ENCODE results near the gene PHB1.

PHB1 gene

DNA sequence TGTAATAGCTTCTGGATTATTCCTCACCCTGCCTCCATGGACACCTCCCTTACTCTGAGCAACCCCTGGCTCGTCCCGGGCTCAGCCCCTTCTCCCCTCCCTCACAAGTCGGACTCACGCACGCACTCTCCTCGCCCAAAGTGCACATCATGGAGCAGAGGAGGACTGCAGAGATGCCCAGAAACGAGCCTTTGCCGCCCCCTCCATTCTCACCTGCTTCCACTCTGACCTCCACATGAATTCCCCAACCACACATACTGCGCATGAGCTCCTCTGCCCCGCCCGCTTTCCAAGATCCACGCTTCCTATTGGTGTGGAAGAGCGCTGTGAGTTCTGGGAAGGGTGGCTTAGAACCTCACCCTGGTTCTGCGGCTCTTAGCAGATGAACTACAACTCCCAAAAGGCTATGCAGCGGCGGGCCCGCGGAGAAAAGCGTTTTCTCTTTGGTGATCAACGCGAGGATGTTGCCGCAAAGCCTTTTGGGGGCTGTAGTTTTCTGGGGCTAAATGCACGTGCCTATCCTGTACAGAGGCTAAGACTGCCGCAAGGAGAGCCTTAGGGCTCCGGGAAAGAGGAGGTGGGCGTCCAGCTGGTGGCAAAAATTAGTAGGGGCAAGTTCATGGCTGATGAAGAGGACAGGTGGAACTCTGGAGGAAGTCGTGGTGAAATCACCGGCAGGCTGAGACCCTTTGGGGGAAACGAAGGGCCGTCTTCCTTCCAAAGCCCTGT lies at the start of gene PHB1:
TSS of gene PHB1 (minus strand) at position 261 of the 729 bp plus-strand sequence. CDS start 1,618 bp downstream, outside the sequence.
- DNase-seq: peak; percentile 70 to 97

DNA sequence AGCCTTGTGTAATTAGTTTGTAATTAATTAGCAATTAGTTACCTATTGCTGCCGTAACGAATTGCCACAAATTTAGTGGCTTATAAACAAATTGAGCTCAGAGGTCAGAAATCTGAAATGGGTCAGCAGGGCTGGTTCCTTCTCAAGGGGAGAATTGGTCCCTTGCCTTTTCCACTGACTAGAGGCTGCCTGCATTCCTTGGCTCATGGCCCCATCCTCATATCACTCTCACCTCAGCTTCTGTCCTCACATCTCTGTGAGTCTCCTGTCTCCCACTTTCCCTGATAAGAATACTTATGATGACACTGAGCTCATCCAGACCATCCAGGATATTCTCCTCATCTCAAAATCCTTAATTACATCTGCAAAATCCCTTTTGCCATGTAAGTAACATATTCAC lies 49.4 kb upstream of the PHB1 start:
- DNase-seq: no peak

- no peak for DNase-seq
These were observed 46.9 kb upstream of the PHB1 start for GRCh38 chr17:49461580-49461979.

- no peak for DNase-seq
These were observed 45.7 kb upstream of the PHB1 start for GRCh38 chr17:49460401-49460800.

DNA sequence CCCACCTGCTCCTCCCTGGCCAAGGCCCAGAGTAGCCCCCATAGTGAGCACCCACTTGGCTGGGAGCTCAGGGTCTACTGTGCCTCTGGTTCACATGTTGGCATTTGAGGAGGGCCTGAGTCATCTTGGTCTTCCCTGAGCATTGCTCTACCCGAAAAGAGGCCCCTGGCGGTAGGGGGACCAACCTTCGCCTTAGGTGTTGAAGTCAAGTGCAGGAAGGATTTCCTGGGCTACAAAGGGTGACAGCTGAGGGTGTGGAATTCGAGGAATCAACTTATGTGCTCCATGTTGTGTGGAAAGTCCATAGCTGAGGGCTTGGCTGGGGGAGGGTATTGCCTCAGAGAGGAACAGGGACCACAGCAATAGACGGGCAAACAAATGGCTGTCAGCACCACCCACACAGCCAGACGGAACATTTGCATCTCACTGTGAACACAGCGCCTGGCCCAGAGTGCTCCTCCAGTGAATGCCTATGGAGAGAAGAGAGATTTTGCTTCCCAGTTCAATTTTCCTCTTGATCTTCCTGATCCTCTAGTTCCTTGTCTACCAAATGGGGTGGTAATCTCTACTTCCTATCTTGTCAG lies 44.8 kb upstream of the PHB1 start:
- DNase-seq: no peak

- no peak for DNase-seq
These were observed 43.2 kb upstream of the PHB1 start for GRCh38 chr17:49457564-49458535.

- DNase-seq: no peak
These were observed 41.7 kb upstream of the PHB1 start for GRCh38 chr17:49456183-49456965.

DNA sequence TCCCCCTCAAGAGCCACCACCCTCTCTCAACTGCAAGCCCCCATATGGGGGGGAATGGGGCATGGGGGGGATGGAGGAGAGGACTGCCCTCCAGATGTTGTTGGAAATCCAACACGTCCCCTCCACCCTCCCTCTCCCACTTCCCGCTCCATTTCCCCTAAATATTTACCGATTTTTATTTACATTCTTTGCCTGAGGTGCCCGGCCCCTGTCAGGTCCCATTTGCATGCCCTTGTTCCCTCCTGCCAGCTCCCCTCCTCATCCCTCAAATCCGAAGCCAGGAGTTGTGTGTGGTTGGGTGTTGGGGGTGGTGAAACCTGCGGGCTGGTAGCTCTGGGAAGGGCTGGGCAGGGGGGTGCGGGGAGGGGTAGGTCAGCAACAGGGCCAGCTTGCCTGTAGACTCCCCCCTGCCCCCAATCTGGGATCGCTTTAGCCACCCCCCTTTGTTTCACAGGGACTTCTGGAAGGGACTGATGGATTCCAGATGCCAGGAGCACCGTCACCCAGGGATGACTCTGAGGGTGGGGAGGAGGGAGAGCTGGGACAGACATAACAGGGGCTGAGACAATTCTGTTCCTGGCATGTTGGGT lies 40.7 kb upstream of the PHB1 start:
- no peak for DNase-seq

DNA sequence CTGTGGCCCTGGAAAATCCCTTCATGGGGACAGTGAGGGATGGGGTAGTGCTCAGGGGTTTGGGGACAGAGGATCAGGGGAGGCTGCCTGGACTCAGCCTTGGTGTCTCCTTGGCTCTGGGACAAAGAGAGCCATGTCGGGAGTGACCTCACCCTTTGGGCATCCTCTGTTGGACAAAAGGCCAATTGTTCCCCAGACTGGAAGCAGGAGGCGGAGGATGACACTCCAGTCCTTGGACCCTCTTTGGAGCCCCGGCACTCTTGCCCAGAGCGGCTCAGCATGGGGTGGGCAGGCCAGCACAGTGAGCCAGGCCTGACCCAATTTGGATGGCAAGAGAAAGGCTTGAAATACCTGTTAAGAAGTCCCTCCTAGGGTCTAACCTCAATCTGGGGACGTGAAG lies 39.4 kb upstream of the PHB1 start:
- DNase-seq: no peak

GRCh38 chr17:49452661-49453060 lies 38.0 kb upstream of the PHB1 start:
- no peak for DNase-seq

DNA sequence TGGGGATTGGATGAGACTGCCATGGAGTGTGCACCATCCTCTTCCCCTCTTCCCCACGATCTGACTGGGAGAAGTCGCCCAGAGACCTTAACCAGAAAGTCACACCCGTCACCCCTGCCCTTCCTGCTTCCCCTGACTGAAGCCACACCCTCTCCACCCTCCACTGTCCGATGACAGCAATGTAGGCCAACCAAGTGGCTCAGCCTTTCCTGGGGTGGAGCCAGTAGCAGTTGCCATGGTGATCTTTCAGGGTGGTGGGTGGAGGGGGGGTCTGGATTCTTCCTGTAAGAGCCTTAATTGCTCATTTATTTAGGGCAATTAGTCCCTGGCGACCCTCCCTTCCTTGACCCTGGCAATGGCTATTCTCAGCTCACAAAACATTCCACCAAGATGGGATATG lies 37.5 kb upstream of the PHB1 start:
- no peak for DNase-seq

- no peak for DNase-seq
These were observed 36.1 kb upstream of the PHB1 start for GRCh38 chr17:49450735-49451134.

- no peak for DNase-seq
These were observed 35.5 kb upstream of the PHB1 start for GRCh38 chr17:49450181-49450580.

- DNase-seq: no peak
These were observed 33.1 kb upstream of the PHB1 start for GRCh38 chr17:49447628-49448302.

GRCh38 chr17:49445591-49445990 lies 30.9 kb upstream of the PHB1 start:
- no peak for DNase-seq

- DNase-seq: no peak
These were observed 29.7 kb upstream of the PHB1 start for GRCh38 chr17:49444384-49444783.

DNA sequence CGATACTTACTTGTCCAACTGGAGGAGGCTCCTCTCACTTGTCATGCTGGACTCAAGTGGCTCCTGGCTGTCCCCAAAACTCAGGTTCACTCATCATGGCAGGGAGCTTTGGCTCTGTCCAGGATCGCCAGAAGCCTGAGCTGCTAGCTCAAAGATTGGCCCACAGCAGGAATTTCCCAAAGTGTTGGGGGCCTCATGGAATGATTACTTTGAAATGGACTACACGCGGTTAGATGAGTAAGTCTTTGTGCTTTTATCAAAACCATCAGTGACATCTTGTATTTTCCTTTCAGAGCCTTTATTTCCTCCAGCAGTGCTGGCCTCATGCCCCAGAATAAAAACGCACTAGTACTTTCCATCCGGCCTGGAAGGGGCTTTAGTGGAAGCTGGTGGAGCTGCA lies 29.2 kb upstream of the PHB1 start:
- DNase-seq: no peak

DNA sequence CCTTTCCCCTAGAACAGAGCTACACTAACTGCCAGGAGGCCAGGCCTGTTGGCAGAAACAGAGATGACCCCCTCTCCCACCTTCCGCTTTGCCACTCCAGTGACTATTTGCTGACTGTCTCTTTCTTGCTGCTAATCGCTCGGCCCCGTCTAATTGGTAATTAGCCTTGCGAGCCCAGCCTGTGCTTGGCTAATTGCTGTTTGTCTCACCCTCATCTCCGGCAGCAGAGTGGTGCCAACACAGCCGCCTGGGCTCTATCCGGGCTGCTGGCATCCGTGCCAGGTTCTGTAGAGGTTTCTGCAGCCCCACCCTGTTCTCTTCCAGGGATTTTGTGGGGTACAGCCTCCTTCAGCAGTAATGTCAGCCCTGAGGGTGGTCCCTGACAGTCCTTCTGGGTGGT lies 27.4 kb upstream of the PHB1 start:
- DNase-seq: no peak

DNA sequence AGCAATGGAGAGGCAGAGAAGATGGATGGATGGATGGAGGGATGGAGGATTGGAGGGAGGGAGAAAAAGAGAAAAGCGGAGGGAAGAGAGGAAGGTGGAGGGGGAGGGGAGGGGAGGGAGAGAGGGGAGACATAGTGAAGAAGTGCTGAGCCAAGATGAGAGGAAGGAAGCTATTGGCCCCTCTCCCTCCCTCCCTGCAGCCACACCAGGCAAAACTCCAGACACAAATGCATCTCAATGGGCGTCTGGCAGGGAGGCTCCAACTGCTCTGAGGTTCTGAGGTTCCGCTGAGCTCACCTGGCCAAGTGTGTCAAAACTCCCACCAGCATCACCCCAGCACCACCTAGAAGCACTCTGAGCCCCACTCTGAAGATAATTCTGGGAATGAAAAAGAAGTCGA lies 26.9 kb upstream of the PHB1 start:
- no peak for DNase-seq

- no peak for DNase-seq
These were observed 25.9 kb upstream of the PHB1 start for GRCh38 chr17:49440581-49440980.

GRCh38 chr17:49439673-49440571 lies 25.2 kb upstream of the PHB1 start:
- no peak for DNase-seq

All from bone marrow (tissue), 2 donors.